PC-3 (cell line): ENCODE data around the gene GOLT1A. TPM values are rescaled to one million over a fixed set of nuclear protein-coding genes. Genes with fewer than 3 reads are reported as not detected.

Experiments
- ATAC-seq: fragments of 200-7000 bp; cut with Tn5 transposase; 2 replicates; pipeline ENCODE4 v1.9.1; 2020; ENCODE audit warnings: mild to moderate bottlenecking, moderate library complexity
- BruUV-seq: library from RNA; stranded (reverse); fragments of 400-500 nt; replicated peaks from 2 replicates; lab custom pipeline; 2021; lab: Mats Ljungman, UMichigan
- CTCF ChIA-PET: fragments of 300-600 bp; sonication (Branson Sonifier 250); formaldehyde crosslinking; loops from one replicate; lab custom pipeline; 2022; ENCODE audit warnings: antibody characterized with exemption; lab: Charles Lee
- POLR2A ChIA-PET: fragments of 300-600 bp; sonication (Branson Sonifier 250); formaldehyde crosslinking; loops from one replicate; lab custom pipeline; 2022; ENCODE audit warnings: antibody characterized with exemption; ENCODE audit not compliant: unreplicated experiment; lab: Charles Lee
- DNase-seq: peaks from one replicate; pipeline ENCODE4 v3.0.0-alpha.2; 2015
- H2AFZ ChIP-seq: fragments of 300-600 bp; sonication (generic); 2 replicates; pipeline ENCODE4 v1.6.0; 2016; ENCODE audit warnings: antibody characterized with exemption, low read length
- H3F3A ChIP-seq: fragments of 300-600 bp; sonication (generic); one replicate; pipeline ENCODE4 v1.6.0; 2017; ENCODE audit warnings: antibody characterized with exemption, low read length, control low read depth, mild to moderate bottlenecking; ENCODE audit not compliant: unreplicated experiment
- H3K27ac ChIP-seq: fragments of 300-600 bp; sonication (generic); 2 replicates; pipeline ENCODE4 v1.5.1; 2016; ENCODE audit warnings: mild to moderate bottlenecking, low read length
- H3K27me3 ChIP-seq: fragments of 300-600 bp; sonication (generic); 2 replicates; pipeline ENCODE4 v1.6.1; 2016; ENCODE audit warnings: low read length, mixed read lengths
- H3K36me3 ChIP-seq: fragments of 300-600 bp; sonication (generic); 2 replicates; pipeline ENCODE4 v1.6.1; 2016; ENCODE audit warnings: low read depth, mixed run types, low read length, mixed read lengths
- H3K4me1 ChIP-seq: fragments of 300-600 bp; sonication (generic); 2 replicates; pipeline ENCODE4 v1.5.1; 2016; ENCODE audit warnings: low read length; ENCODE audit not compliant: insufficient read depth
- H3K4me2 ChIP-seq: fragments of 300-600 bp; sonication (generic); 2 replicates; pipeline ENCODE4 v1.6.0; 2016; ENCODE audit warnings: low read length
- H3K4me3 ChIP-seq: fragments of 300-600 bp; sonication (generic); 2 replicates; pipeline ENCODE4 v1.5.1; 2016; ENCODE audit warnings: mild to moderate bottlenecking, low read length, mixed read lengths
- H3K79me2 ChIP-seq: fragments of 300-600 bp; sonication (generic); 2 replicates; pipeline ENCODE4 v1.6.1; 2017; ENCODE audit warnings: low read length, mixed read lengths
- H3K9ac ChIP-seq: fragments of 300-600 bp; sonication (generic); 2 replicates; pipeline ENCODE4 v1.6.0; 2016; ENCODE audit warnings: mild to moderate bottlenecking, low read length
- H3K9me2 ChIP-seq: fragments of 300-600 bp; sonication (generic); replicated peaks from 2 replicates; pipeline ENCODE4 v1.6.1; 2016; ENCODE audit warnings: mixed run types, low read length, mixed read lengths
- H3K9me3 ChIP-seq: fragments of 300-600 bp; sonication (generic); 2 replicates; pipeline ENCODE4 v1.6.1; 2016; ENCODE audit warnings: low read length, mixed read lengths
- H4K20me1 ChIP-seq: fragments of 300-600 bp; sonication (generic); 2 replicates; pipeline ENCODE4 v1.6.1; 2016; ENCODE audit warnings: low read length, mixed read lengths
- EZH2 ChIP-seq: fragments of 300-600 bp; sonication (generic); IDR thresholded peaks from one replicate; pipeline ENCODE4 v1.6.1; 2017; ENCODE audit warnings: antibody characterized with exemption, mild to moderate bottlenecking, low read length; ENCODE audit not compliant: unreplicated experiment
- EZH2phosphoT487 ChIP-seq: fragments of 300-600 bp; sonication (generic); IDR thresholded peaks from 2 replicates; pipeline ENCODE4 v1.6.1; 2018; ENCODE audit warnings: mild to moderate bottlenecking, antibody characterized with exemption, low read length, borderline replicate concordance
- intact Hi-C: fragments of 100-400 bp; cut with micrococcal nuclease; formaldehyde crosslinking; loops from 2 replicates; pipeline ENCODE4 v1.9.0; 2023
- total RNA-seq: library from RNA; depleted of rRNA; stranded (reverse); fragments of >200 nt; gene quantifications from 2 replicates; pipeline ENCODE4 v1.2.3, GENCODE V29; 2014
- TF ChIP-seq, protein P1 (sequence below): fragments of 300-600 bp; sonication (generic); conservative IDR thresholded peaks from 2 replicates; pipeline ENCODE4 v1.5.1; 2017; ENCODE audit warnings: antibody characterized with exemption, low read depth, mild to moderate bottlenecking, low read length

GOLT1A gene
- total RNA-seq, 1 experiment from 2014 or later, result 13.3 TPM

DNA sequence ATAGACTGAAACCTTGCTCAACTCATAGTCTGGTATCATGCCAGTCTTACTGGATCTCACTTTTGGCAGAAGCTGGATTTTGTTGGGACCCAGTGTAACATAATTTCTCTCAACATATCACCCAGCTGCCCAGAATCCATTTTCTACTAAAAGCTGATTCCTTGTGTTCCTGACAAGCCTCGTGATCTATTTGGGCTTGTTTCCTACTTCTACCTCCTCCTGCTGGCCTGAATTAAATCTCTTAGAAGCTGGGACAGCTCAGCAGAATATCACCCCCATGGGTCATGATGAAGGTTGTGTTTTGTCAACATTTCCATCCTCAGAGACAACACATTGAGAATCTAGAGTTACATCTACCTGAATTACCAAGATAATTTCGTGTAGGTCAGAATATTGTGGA is 7.7 kb downstream of the GOLT1A start:
- no peaks in the 10 kb centered on the region for H3K36me3 ChIP-seq
- H3F3A ChIP-seq, result no peaks in the 10 kb centered on the region
- no peak overlapping the region for H3K4me2 ChIP-seq
- H3K4me3 ChIP-seq, result no peak overlapping the region
- CTCF ChIA-PET, result interaction anchor here (0.5 to 2.8 kb wide), 8 partner anchors 8 to 346 kb away, joined by 3 to 28 read pairs (median 4); partner anchors contain the start of gene KISS1
- H4K20me1 ChIP-seq, result no peaks in the 10 kb centered on the region
- no TSS peak for BruUV-seq
- H3K9me3 ChIP-seq, result no peaks in the 10 kb centered on the region
- ATAC-seq (peak; percentile 29), DNase-seq (peak; percentile 46)
- TF ChIP-seq EZH2phosphoT487, result no peak
- TF ChIP-seq EZH2, result no peak
- TF ChIP-seq, protein P1, sequence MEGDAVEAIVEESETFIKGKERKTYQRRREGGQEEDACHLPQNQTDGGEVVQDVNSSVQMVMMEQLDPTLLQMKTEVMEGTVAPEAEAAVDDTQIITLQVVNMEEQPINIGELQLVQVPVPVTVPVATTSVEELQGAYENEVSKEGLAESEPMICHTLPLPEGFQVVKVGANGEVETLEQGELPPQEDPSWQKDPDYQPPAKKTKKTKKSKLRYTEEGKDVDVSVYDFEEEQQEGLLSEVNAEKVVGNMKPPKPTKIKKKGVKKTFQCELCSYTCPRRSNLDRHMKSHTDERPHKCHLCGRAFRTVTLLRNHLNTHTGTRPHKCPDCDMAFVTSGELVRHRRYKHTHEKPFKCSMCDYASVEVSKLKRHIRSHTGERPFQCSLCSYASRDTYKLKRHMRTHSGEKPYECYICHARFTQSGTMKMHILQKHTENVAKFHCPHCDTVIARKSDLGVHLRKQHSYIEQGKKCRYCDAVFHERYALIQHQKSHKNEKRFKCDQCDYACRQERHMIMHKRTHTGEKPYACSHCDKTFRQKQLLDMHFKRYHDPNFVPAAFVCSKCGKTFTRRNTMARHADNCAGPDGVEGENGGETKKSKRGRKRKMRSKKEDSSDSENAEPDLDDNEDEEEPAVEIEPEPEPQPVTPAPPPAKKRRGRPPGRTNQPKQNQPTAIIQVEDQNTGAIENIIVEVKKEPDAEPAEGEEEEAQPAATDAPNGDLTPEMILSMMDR, result peak; percentile 44
- H3K4me1 ChIP-seq, result peaks cover 22% of the 10 kb centered on the region
- intact Hi-C loops, result loop anchor here (2.0 kb wide), 1 partner anchor 345 kb away; the partner anchor contains the start of gene SNRPE
- no peak overlapping the region for H3K27ac ChIP-seq
- H3K27me3 ChIP-seq, result no peaks in the 10 kb centered on the region
- H2AFZ ChIP-seq, result peak overlapping the region; percentile 36; the same call in 1 of the 2 replicates
- H3K9me2 ChIP-seq, result no peaks in the 10 kb centered on the region
- POLR2A ChIA-PET, result no interaction called here
- H3K79me2 ChIP-seq, result no peaks in the 10 kb centered on the region
- no peak overlapping the region for H3K9ac ChIP-seq

DNA sequence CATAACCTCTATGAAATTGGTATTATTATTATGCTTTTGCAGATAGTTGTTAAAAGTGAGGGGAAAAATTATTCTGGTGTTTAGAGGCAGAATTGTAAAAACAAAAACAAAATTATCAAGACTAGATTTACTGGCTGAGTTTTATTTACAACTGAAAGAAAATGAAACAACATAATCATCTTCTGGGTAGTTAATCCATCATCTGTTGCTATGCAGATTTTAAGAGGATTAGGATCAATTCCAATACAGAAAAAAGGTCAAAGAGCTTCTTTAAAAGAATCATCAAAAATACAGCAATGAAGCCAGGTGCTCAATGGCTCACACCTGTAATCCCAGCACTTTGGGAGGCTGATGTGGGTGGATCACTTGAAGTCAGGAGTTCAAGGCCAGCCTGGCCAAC is 8.3 kb downstream of the GOLT1A start:
- intact Hi-C loops, result no loop called here
- TF ChIP-seq EZH2phosphoT487 (no peak), EZH2 (no peak)
- TF ChIP-seq, protein P1, result no peak

DNA sequence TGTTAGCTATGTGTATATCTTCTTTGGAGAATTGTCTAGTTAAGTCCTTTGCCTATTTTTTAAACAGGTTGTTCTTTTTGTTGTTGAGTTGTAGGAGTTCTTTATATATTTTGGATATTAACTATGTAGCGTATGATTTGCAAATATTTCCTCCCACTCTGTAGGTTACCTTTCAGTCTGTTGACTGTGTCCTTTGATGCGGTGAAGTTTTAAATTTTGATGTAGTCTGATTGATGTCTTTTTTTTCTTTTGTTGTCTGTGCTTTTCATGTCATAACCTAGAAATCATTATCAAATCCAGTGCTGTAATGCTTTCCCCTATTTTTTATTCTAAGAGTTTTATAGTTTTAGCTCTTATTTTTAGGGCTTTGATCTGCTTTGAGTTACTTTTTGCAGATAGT is 8.8 kb downstream of the GOLT1A start:
- no peak for DNase-seq
- BruUV-seq, result no TSS peak
- Histone ChIP-seq H3K4me1 (peaks cover 22% of the 10 kb centered on the region), H3K27ac (no peak overlapping the region), H3F3A (no peaks in the 10 kb centered on the region), H4K20me1 (no peaks in the 10 kb centered on the region), H2AFZ (no peak overlapping the region), H3K9me3 (no peaks in the 10 kb centered on the region), H3K27me3 (no peaks in the 10 kb centered on the region), H3K4me3 (no peak overlapping the region), H3K9me2 (no peaks in the 10 kb centered on the region), H3K79me2 (no peaks in the 10 kb centered on the region), H3K4me2 (no peak overlapping the region), H3K36me3 (no peaks in the 10 kb centered on the region), H3K9ac (no peak overlapping the region)
- POLR2A ChIA-PET, result no interaction called here
- ATAC-seq, result no peak
- CTCF ChIA-PET, result interaction anchor here (2.8 kb wide), 1 partner anchor 42 kb away, joined by 28 read pairs; no protein-coding TSS in a partner anchor
- TF ChIP-seq EZH2 (no peak), EZH2phosphoT487 (no peak)
- TF ChIP-seq, protein P1, result no peak
- intact Hi-C loops, result no loop called here

More for the DNA sequence above, 8.3 kb downstream of the GOLT1A start:
- DNase-seq (no peak), ATAC-seq (no peak)
- Histone ChIP-seq H3K36me3 (no peaks in the 10 kb centered on the region), H3K79me2 (no peaks in the 10 kb centered on the region), H3K9ac (no peak overlapping the region), H3K4me3 (no peak overlapping the region), H2AFZ (no peak overlapping the region), H3K27ac (no peak overlapping the region), H3K9me2 (no peaks in the 10 kb centered on the region), H4K20me1 (no peaks in the 10 kb centered on the region), H3K27me3 (no peaks in the 10 kb centered on the region), H3K9me3 (no peaks in the 10 kb centered on the region), H3K4me2 (no peak overlapping the region), H3K4me1 (peaks cover 22% of the 10 kb centered on the region), H3F3A (no peaks in the 10 kb centered on the region)
- ChIA-PET POLR2A (no interaction called here), CTCF (interaction anchor here (0.5 to 2.8 kb wide), 7 partner anchors 9 to 345 kb away, joined by 3 to 28 read pairs (median 4); partner anchors contain the start of gene KISS1)
- no TSS peak for BruUV-seq
